Subcutaneous abdominal adipose tissue (tissue), 5 donors: Measurements from ENCODE around the gene STX10.
"Not testable (repeated sequence)": the region's sequence is repeated elsewhere in the genome, so short reads cannot be mapped to it uniquely, and the experiment has no call there.

Experiments used
- H3K27ac ChIP-seq: one replicate; pipeline ENCODE4 v1.7.0; 2013; ENCODE audit warnings: low read depth, mild to moderate bottlenecking, inconsistent platforms, low read length, moderate library complexity
- H3K27me3 ChIP-seq, 5 donors: one replicate each; pipeline ENCODE4 v1.7.0; 2013; ENCODE audit warnings: low read length in 5 of 5, inconsistent platforms in 1 of 5; ENCODE audit not compliant: control insufficient read depth in 5 of 5, insufficient read depth in 4 of 5
- H3K36me3 ChIP-seq, 5 donors: one replicate each; pipeline ENCODE4 v1.7.0; 2013; ENCODE audit warnings: low read length in 5 of 5; ENCODE audit not compliant: control insufficient read depth in 5 of 5, insufficient read depth in 5 of 5
- H3K4me1 ChIP-seq, 5 donors: one replicate each; pipeline ENCODE4 v1.7.0; 2013; ENCODE audit warnings: low read length in 5 of 5, mild to moderate bottlenecking in 3 of 5, moderate library complexity in 1 of 5; ENCODE audit not compliant: control insufficient read depth in 5 of 5, insufficient read depth in 5 of 5
- H3K4me3 ChIP-seq, 5 donors: one replicate each; pipeline ENCODE4 v1.7.0; 2013; ENCODE audit warnings: low read length in 5 of 5, low read depth in 1 of 5
- H3K9ac ChIP-seq, 5 donors: one replicate each; pipeline ENCODE4 v1.7.0; 2013; ENCODE audit warnings: low read length in 5 of 5, mild to moderate bottlenecking in 4 of 5, moderate library complexity in 3 of 5
- H3K9me3 ChIP-seq, 5 donors: one replicate each; pipeline ENCODE4 v1.7.0; 2013; ENCODE audit warnings: low read length in 5 of 5; ENCODE audit not compliant: control insufficient read depth in 5 of 5
- donor health status: healthy.
- donor health status: healthy.
- donor health status: healthy.
- donor health status: healthy.
- donor health status: healthy.

Gene STX10, protein sequence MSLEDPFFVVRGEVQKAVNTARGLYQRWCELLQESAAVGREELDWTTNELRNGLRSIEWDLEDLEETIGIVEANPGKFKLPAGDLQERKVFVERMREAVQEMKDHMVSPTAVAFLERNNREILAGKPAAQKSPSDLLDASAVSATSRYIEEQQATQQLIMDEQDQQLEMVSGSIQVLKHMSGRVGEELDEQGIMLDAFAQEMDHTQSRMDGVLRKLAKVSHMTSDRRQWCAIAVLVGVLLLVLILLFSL

GRCh38 chr19:13150187-13150930 lies at the start of gene STX10, which contains the start of gene IER2:
STX10 (minus strand) TSS chr19:13150375; CDS start chr19:13150173, 202 bp downstream.
IER2 (plus strand) TSS chr19:13150411; CDS start chr19:13153187, 2,776 bp downstream.
- Histone ChIP-seq H3K9me3 (no peaks in the 10 kb centered on the region), H3K27me3 (no peaks in the 10 kb centered on the region), H3K4me1 (peaks cover 3 to 43% (median 34%) of the 10 kb centered on the region in 5 donors), H3K27ac (peak within 1 kb of the TSS; percentile 99), H3K36me3 (peaks cover 0 to 2% (median under 1%) of the 10 kb centered on the region in 5 donors), H3K4me3 (peak within 1 kb of the TSS; percentile 85 to 99 (median 97)), H3K9ac (peak within 1 kb of the TSS; percentile 95 to 100 (median 99))

DNA sequence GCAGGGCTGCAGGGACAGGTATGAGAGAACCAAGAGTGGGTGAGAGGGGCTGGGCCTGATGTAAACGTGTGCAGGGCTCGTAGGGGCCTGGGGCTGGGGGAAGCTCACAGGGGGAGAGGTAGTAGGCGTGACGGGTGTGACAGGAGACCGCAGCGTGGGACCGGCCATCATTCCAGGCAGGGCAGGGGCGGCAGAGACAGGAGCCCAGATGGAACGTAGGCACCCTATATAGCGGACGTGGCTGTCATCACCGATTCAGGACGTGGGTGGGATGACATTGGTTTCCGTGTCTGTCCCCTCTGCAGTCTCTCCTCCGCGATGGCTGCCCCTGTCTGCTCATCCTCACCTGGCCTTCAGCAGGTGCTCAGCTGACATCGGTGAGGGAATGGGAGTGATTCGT lies 48.5 kb upstream of the STX10 start:
- H3K4me3 ChIP-seq = no peak overlapping the region
- no peaks in the 10 kb centered on the region for H3K36me3 ChIP-seq
- no peak overlapping the region for H3K27ac ChIP-seq
- H3K9me3 ChIP-seq = no peaks in the 10 kb centered on the region
- no peaks in the 10 kb centered on the region for H3K4me1 ChIP-seq
- no peak overlapping the region for H3K9ac ChIP-seq
- H3K27me3 ChIP-seq = no peaks in the 10 kb centered on the region

DNA sequence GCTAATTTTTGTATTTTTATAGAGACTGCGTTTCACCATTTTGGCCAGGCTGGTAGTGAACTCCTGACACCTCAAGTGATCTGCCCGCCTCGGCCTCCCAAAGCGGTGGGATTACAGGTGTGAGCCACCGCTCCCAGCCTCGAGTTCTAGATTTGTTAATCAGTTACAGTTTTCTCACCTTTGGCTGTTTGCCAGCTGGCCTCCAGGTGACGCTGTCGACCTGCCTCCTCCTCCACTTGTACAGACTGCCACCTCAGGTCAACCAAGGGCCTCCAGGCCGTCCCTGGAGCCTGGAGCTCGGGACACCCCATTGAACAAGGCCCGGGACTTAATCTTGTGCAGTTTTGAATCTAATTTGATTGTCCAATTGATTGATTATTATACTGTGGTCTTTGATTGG lies 45.5 kb upstream of the STX10 start:
- Histone ChIP-seq H3K27ac (no peak overlapping the region), H3K9ac (no peak overlapping the region), H3K36me3 (no peaks in the 10 kb centered on the region), H3K4me1 (no peaks in the 10 kb centered on the region), H3K27me3 (no peaks in the 10 kb centered on the region), H3K9me3 (no peaks in the 10 kb centered on the region), H3K4me3 (no peak overlapping the region)

DNA sequence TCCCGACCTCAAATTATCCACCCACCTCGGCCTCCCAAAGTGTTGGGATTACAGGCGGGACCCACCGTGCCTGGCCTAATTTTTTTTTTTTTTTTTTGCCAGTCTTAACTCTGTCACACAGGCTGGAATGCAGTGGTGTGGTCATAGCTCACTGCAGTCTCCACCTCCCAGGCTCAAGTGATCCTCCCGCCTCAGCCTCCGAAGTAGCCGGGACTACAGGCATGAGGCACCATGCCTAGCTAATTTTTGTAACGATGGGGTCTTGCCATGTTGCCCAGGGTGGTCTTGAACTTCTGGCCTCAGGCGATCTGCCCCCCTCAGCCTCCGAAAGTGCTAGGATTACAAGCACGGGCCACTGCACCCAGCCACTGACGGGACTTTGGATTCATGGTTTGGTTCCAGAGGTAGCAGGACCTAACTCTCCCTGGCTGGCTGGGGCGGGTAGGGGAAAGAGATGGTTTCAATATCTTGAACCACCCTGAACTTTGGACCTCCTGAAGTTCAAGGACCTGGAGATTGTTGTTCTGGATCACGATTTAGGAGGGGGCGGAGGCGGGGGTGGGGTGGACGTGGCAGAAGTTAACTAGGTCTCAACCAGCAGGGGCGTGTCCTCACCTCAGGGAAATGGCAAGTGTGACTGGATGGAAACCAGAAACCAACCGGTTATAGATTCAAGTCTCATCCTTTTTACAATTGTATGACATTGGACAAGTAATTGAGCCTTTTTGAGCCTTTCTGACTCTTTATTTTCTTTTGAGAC lies 40.8 kb upstream of the STX10 start:
- Histone ChIP-seq H3K27me3 (no peaks in the 10 kb centered on the region), H3K9ac (no peak overlapping the region), H3K27ac (no peak overlapping the region)

DNA sequence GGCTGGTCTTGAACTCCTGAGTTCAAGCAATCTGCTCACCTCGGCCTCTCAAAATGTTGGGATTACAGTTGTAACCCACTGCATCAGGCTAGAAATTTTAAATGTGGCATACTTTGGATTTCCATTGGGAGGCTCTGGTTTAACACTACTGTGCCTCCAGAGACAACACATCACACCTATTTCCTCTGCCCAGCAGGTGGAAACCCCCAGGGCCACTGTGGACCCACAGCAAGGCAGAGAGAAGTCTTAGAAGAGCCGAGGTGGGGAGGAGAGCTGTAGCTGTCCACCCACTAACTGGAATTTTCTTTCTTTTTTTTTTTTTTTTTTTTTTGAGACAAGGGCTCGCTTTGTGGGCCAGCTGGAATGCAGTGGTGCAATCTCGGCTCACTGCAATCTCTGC lies 39.4 kb upstream of the STX10 start:
- no peak overlapping the region for H3K27ac ChIP-seq

More for the DNA sequence above, 40.8 kb upstream of the STX10 start:
- no peaks in the 10 kb centered on the region for H3K9me3 ChIP-seq
- no peak overlapping the region for H3K4me3 ChIP-seq
- no peaks in the 10 kb centered on the region for H3K36me3 ChIP-seq
- H3K4me1 ChIP-seq = peaks cover 0 to 3% (median 0%) of the 10 kb centered on the region in 5 donors

DNA sequence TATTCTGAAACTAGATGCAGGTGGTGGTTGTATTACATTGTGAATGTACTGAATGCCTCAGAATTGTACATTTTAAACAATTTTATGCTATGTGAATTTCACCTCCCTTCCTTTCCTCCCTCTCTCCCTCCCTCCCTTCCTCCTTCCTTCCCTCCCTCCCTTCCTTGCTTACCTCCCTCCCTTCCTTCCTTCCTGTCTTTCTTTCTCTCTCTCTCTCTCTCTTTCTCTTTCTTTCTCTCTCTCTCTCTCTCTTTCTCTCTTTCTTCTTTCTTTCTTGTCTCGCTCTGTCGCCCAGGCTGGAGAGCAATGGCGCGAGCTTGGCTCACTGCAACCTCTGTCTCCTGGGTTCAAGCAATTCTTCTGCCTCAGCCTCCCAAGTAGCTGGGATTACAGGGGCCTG lies 37.2 kb upstream of the STX10 start:
- Histone ChIP-seq H3K4me1 (peaks cover 0 to 3% (median 0%) of the 10 kb centered on the region in 5 donors), H3K9me3 (no peaks in the 10 kb centered on the region), H3K27ac (no peak overlapping the region), H3K9ac (no peak overlapping the region), H3K27me3 (no peaks in the 10 kb centered on the region), H3K4me3 (no peak overlapping the region), H3K36me3 (no peaks in the 10 kb centered on the region)

More for the DNA sequence above, 39.4 kb upstream of the STX10 start:
- no peaks in the 10 kb centered on the region for H3K27me3 ChIP-seq
- H3K9ac ChIP-seq = no peak overlapping the region
- H3K4me3 ChIP-seq = no peak overlapping the region
- peaks cover 0 to 3% (median 0%) of the 10 kb centered on the region in 5 donors for H3K4me1 ChIP-seq
- H3K9me3 ChIP-seq = no peaks in the 10 kb centered on the region
- no peaks in the 10 kb centered on the region for H3K36me3 ChIP-seq

DNA sequence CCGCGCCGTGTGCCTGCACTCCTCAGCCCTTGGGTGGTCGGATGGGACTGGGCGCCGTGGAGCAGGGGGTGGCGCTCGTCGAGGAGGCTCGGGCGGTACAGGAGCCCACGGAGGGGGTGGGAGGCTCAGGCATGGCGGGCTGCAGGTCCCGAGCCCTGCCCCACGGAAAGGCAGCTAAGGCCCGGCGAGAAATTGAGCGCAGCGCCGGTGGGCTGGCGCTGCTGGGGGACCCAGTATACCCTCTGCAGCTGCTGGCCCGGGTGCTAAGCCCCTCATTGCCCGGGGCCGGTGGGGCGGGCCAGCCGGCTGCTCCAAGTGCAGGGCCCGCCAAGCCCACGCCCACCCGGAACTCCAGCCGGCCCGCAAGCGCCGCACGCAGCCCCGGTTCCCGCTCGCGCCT lies 36.5 kb upstream of the STX10 start:
- not testable (repeated sequence) for H3K9ac ChIP-seq, H3K27me3 ChIP-seq, H3K4me3 ChIP-seq, H3K36me3 ChIP-seq, H3K27ac ChIP-seq, H3K9me3 ChIP-seq, H3K4me1 ChIP-seq

DNA sequence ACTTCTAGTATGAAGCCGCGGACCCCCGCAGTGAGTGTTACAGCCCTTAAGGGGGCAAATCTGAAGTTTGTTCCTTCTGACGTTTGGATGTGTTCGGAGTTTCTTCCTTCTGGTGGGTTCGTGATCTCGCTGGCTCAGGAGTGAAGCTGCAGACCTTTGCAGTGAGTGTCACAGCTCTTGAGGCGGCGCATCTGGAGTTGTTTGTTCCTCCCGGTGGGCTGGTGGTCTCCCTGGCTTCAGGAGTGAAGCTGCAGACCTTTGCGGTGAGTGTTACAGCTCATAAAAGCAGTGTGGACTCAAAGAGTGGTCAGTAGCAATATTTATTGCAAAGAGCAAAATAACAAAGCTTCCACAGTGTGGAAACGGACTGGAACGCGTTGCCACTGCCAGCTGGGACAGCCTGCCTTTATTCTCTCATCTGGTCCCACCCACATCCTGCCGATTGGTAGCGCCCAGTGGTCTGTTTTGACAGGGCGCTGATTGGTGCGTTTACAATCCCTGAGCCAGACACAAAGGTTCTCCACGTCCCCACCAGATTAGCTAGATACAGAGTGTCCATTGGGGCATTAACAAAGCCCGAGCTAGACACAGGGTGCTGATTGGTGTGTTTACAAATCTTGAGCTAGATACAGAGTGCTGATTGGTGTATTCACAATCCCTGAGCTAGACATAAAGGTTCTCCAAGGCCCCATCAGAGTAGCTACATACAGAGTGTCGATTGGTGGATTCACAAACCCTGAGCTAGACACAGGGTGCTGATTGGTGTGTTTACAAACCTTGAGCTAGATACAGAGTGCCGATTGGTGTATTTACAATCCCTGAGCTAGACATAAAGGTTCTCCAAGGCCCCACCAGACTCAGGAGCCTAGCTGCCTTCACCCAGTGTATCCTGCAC lies 35.8 kb upstream of the STX10 start:
- not testable (repeated sequence) for H3K9ac ChIP-seq, H3K27me3 ChIP-seq, H3K27ac ChIP-seq, H3K4me3 ChIP-seq, H3K36me3 ChIP-seq, H3K9me3 ChIP-seq
- peaks cover 0 to 16% (median 9%) of the 10 kb centered on the region in 5 donors for H3K4me1 ChIP-seq

DNA sequence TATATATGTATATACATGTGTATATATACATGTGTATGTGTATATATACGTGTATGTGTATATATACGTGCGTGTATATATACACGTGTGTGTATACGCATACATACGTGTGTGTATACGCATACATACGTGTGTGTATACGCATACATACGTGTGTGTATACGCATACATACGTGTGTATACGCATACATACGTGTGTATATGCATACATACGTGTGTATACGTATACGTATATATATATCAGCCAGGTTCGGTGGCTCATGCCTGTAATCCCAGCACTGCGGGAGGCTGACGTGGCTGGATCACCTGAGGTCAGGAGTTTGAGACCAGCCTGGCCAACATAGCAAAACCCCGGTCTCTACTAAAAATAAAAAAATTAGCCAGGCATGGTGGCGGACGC lies 34.8 kb upstream of the STX10 start:
- H3K9me3 ChIP-seq, H3K27me3 ChIP-seq, H3K27ac ChIP-seq, H3K36me3 ChIP-seq, H3K9ac ChIP-seq, H3K4me3 ChIP-seq: not testable (repeated sequence)
- peaks cover 0 to 17% (median 9%) of the 10 kb centered on the region in 5 donors for H3K4me1 ChIP-seq
